ENCODE results near the gene CSF2RB. TPM values are rescaled to one million over a fixed set of nuclear protein-coding genes. Genes with fewer than 3 reads are reported as not detected.

The CSF2RB gene
- total RNA-seq, 1 donor from 2014 or later: not detected

- DNase-seq (ENCODE audit: low read depth): no peak
These were observed 21.2 kb downstream of the CSF2RB start for GRCh38 chr22:36934418-36935312.

GRCh38 chr22:36935313-36935610 is 21.8 kb downstream of the CSF2RB start:
- no peak for DNase-seq (ENCODE audit: low read depth)

- DNase-seq (ENCODE audit: low read depth): no peak
These were observed 22.3 kb downstream of the CSF2RB start for GRCh38 chr22:36935694-36936093.

GRCh38 chr22:36936362-36937116 is 23.1 kb downstream of the CSF2RB start:
- DNase-seq (ENCODE audit: low read depth): no peak

GRCh38 chr22:36937319-36938027 is 24.0 kb downstream of the CSF2RB start:
- no peak for DNase-seq (ENCODE audit: low read depth)

- no peak for DNase-seq (ENCODE audit: low read depth)
These were observed 24.6 kb downstream of the CSF2RB start for GRCh38 chr22:36938028-36938425.

- no peak for DNase-seq (ENCODE audit: low read depth)
These were observed 25.5 kb downstream of the CSF2RB start for GRCh38 chr22:36938886-36939285.

- DNase-seq (ENCODE audit: low read depth): no peak
These were observed 27.2 kb downstream of the CSF2RB start for GRCh38 chr22:36940676-36941075.

GRCh38 chr22:36942556-36942955 is 29.1 kb downstream of the CSF2RB start:
- no peak for DNase-seq (ENCODE audit: low read depth)

- DNase-seq (ENCODE audit: low read depth): no peak
These were observed 33.2 kb downstream of the CSF2RB start for GRCh38 chr22:36946421-36947158.

GRCh38 chr22:36948273-36949225 is 35.1 kb downstream of the CSF2RB start:
- no peak for DNase-seq (ENCODE audit: low read depth)

- no peak for DNase-seq (ENCODE audit: low read depth)
These were observed 37.6 kb downstream of the CSF2RB start for GRCh38 chr22:36950797-36951590.

GRCh38 chr22:36951746-36952145 is 38.3 kb downstream of the CSF2RB start:
- no peak for DNase-seq (ENCODE audit: low read depth)

GRCh38 chr22:36953239-36954080 is 40.0 kb downstream of the CSF2RB start:
- DNase-seq (ENCODE audit: low read depth): no peak

GRCh38 chr22:36954251-36955014 is 41.0 kb downstream of the CSF2RB start:
- DNase-seq (ENCODE audit: low read depth): no peak

GRCh38 chr22:36955691-36956090 is 42.3 kb downstream of the CSF2RB start:
- DNase-seq (ENCODE audit: low read depth): no peak

GRCh38 chr22:36958366-36958765 is 44.9 kb downstream of the CSF2RB start:
- DNase-seq (ENCODE audit: low read depth): no peak

- DNase-seq (ENCODE audit: low read depth): no peak
These were observed 48.2 kb downstream of the CSF2RB start for GRCh38 chr22:36961626-36962025.

Measured in myocyte (in vitro differentiated cells).